NCI-H510A (cell line): ENCODE data around the gene TBCEL.
"Not testable (repeated sequence)": the region's sequence is repeated elsewhere in the genome, so short reads cannot be mapped to it uniquely, and the experiment has no call there.

Source experiments
- DNase-seq: peaks from one replicate; lab custom pipeline; 2025; lab: John Stamatoyannopoulos, UW

TBCEL gene

GRCh38 chr11:121029153-121029552, 5.3 kb downstream of the TBCEL start:
- DNase-seq = no peak

GRCh38 chr11:121029813-121030445, 6.0 kb downstream of the TBCEL start:
- DNase-seq = no peak

GRCh38 chr11:121031167-121031566, 7.3 kb downstream of the TBCEL start:
- DNase-seq = no peak

GRCh38 chr11:121031648-121032047, 7.7 kb downstream of the TBCEL start:
- DNase-seq = not testable (repeated sequence)

GRCh38 chr11:121032546-121032945, 8.6 kb downstream of the TBCEL start:
- DNase-seq = no peak

- no peak for DNase-seq
Measured at GRCh38 chr11:121033635-121034034, 9.7 kb downstream of the TBCEL start.

- DNase-seq = no peak
Measured at GRCh38 chr11:121035169-121035755, 11.4 kb downstream of the TBCEL start.

GRCh38 chr11:121035780-121036179, 11.9 kb downstream of the TBCEL start:
- DNase-seq = no peak

GRCh38 chr11:121037016-121037415, 13.1 kb downstream of the TBCEL start:
- DNase-seq = no peak

- no peak for DNase-seq
Measured at GRCh38 chr11:121038648-121039409, 14.9 kb downstream of the TBCEL start.

- DNase-seq = no peak
Measured at GRCh38 chr11:121039971-121040613, 16.2 kb downstream of the TBCEL start.

- DNase-seq = no peak
Measured at GRCh38 chr11:121040614-121041002, 16.7 kb downstream of the TBCEL start.

- no peak for DNase-seq
Measured at GRCh38 chr11:121041072-121041471, 17.2 kb downstream of the TBCEL start.

- DNase-seq = no peak
Measured at GRCh38 chr11:121042296-121042695, 18.4 kb downstream of the TBCEL start.

- DNase-seq = no peak
Measured at GRCh38 chr11:121047926-121048325, 24.0 kb downstream of the TBCEL start.

GRCh38 chr11:121048464-121049233, 24.7 kb downstream of the TBCEL start:
- DNase-seq = no peak

- DNase-seq = no peak
Measured at GRCh38 chr11:121053244-121053643, 29.3 kb downstream of the TBCEL start.

- no peak for DNase-seq
Measured at GRCh38 chr11:121054266-121054665, 30.4 kb downstream of the TBCEL start.

GRCh38 chr11:121055076-121055475, 31.2 kb downstream of the TBCEL start:
- DNase-seq = no peak

- DNase-seq = no peak
Measured at GRCh38 chr11:121057922-121058321, 34.0 kb downstream of the TBCEL start.

- DNase-seq = no peak
Measured at GRCh38 chr11:121058941-121059340, 35.0 kb downstream of the TBCEL start.

GRCh38 chr11:121059605-121060004, 35.7 kb downstream of the TBCEL start:
- DNase-seq = no peak
